HT-29 (cell line): Measurements from ENCODE around the gene RNF208. TPM values are rescaled to one million over a fixed set of nuclear protein-coding genes. Genes with fewer than 3 reads are reported as not detected.
A peak's percentile ranks its signal among the peaks of the same experiment; 100 is the strongest.

ENCODE experiments used
- DNase-seq: peaks from one replicate; pipeline ENCODE4 v3.0.0-alpha.2; 2015; ENCODE audit warnings: low spot score
- total RNA-seq: library from RNA; depleted of rRNA; stranded (reverse); fragments of >200 nt; shearing (Covaris generic); gene quantifications from 2 replicates; pipeline ENCODE4 v1.2.3, GENCODE V29; 2014

RNF208 gene
- total RNA-seq, 1 experiment from 2014 or later: 1.7 TPM

GRCh38 chr9:137215196-137215986, 6.6 kb downstream of the RNF208 start:
- no peak for DNase-seq

GRCh38 chr9:137214620-137215019, 7.4 kb downstream of the RNF208 start:
- no peak for DNase-seq

- no peak for DNase-seq
Measured at GRCh38 chr9:137213160-137214060, 8.6 kb downstream of the RNF208 start.

GRCh38 chr9:137212520-137212919, 9.5 kb downstream of the RNF208 start:
- no peak for DNase-seq

- no peak for DNase-seq
Measured at GRCh38 chr9:137211532-137211931, 10.5 kb downstream of the RNF208 start.

- no peak for DNase-seq
Measured at GRCh38 chr9:137206602-137207001, 15.4 kb downstream of the RNF208 start.

GRCh38 chr9:137205126-137206069, 16.6 kb downstream of the RNF208 start, which contains the start of the genes NDOR1 and TMEM203:
Gene NDOR1 (plus strand): TSS chr9:137205700. CDS start chr9:137205778, 78 bp downstream.
Gene TMEM203 (minus strand): TSS chr9:137205648. CDS start chr9:137205414, 234 bp downstream.
- peak; percentile 85 for DNase-seq

- no peak for DNase-seq
Measured at GRCh38 chr9:137204731-137205125, 17.3 kb downstream of the RNF208 start.

- DNase-seq: no peak
Measured at GRCh38 chr9:137202966-137203365, 19.1 kb downstream of the RNF208 start.

GRCh38 chr9:137201205-137201868, 20.7 kb downstream of the RNF208 start:
- no peak for DNase-seq

- peak; percentile 98 for DNase-seq
Measured at GRCh38 chr9:137200311-137201204, 21.5 kb downstream of the RNF208 start, which contains the start of gene TPRN. Gene TPRN (minus strand): TSS chr9:137200741. CDS start chr9:137200711, 30 bp downstream.

GRCh38 chr9:137199411-137200121, 22.5 kb downstream of the RNF208 start:
- peak; percentile 21 for DNase-seq

- no peak for DNase-seq
Measured at GRCh38 chr9:137198902-137199283, 23.1 kb downstream of the RNF208 start.

GRCh38 chr9:137198051-137198901, 23.8 kb downstream of the RNF208 start:
- DNase-seq: peak; percentile 50

- peak; percentile 92 for DNase-seq
Measured at GRCh38 chr9:137195525-137196220, 26.4 kb downstream of the RNF208 start.

GRCh38 chr9:137194909-137195308, 27.1 kb downstream of the RNF208 start:
- DNase-seq: peak; percentile 55

GRCh38 chr9:137194388-137194787, 27.7 kb downstream of the RNF208 start:
- DNase-seq: no peak
